HL-60/S4 treated with retinoic acid at 250 ng/mL for 4 days and 3 days (cell line): ENCODE results near the gene HNRNPUL1.

Experiments used
- in situ Hi-C: fragments of 300-500 bp; cut with MboI; formaldehyde crosslinking; loops from 2 replicates; pipeline ENCODE4 v1.7.0; 2022; ENCODE audit warnings: low sequenced_read_pairs

HNRNPUL1 gene

GRCh38 chr19:41351339-41352245, 87.4 kb downstream of the HNRNPUL1 start:
- in situ Hi-C loops, result no loop called here

DNA sequence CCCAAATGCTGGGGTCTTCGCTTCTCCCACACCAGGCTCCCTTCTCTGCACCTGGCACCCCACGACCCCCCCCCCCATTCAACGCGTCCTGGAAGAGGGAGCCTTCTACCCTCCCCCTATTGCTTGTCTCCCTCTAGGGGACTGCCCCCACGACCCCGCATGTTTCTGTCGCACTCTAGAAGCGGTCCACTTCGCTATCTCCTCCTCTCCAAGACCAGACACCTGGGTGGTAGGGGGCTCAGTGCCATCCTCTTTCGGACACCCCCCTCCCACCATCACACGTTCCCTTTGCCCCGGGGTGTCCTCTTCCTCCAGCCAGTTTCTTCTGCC, 88.1 kb downstream of the HNRNPUL1 start:
- in situ Hi-C loops, result no loop called here

DNA sequence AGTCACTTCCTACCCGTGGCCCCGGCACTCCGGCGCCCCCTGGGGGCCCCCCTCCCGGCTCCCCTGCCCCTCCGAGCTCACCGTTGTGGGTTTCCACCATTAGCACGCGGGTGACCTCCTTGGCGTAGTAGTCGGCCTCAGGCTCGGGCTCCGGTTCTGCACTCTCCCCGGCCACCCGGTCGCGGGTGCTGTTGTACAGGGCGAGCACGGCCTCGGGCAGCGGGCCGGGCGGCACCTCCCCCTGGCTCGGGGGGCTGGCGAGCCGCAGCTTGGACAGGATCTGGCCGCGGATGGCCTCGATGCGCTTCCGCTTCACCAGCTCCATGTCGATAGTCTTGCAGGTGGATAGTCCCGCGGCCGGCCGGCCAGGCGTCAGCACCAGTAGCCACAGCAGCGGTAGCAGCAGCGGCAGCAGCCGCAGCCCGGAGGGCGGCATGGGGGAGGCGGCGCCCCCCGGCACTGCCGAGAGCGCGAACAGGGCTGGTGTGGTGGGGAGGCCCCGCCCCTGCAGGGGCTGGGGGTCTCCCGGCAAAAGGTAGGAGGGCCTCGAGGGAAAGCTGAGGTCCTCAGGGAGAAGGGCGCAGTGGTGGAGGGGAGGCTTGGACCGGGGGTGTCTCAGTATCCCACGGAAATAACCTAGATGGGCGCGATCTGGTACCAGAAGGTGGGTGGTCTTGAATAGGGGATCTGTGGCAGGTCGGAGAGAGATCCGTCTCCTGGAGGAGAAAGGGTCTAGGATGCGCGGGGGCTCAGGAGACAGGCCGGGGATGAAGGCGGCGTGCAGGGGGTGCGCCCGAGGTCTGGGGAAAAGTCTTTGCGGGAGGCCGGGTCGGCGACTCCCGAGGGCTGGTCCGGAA, 88.7 kb downstream of the HNRNPUL1 start:
- in situ Hi-C loops, result no loop called here

- in situ Hi-C loops, result no loop called here
Observed at GRCh38 chr19:41353466-41354342, 89.5 kb downstream of the HNRNPUL1 start, which contains the start of gene TGFB1. TSS of gene TGFB1 (minus strand) at chr19:41353922. CDS start at chr19:41353044, 878 bp downstream.

DNA sequence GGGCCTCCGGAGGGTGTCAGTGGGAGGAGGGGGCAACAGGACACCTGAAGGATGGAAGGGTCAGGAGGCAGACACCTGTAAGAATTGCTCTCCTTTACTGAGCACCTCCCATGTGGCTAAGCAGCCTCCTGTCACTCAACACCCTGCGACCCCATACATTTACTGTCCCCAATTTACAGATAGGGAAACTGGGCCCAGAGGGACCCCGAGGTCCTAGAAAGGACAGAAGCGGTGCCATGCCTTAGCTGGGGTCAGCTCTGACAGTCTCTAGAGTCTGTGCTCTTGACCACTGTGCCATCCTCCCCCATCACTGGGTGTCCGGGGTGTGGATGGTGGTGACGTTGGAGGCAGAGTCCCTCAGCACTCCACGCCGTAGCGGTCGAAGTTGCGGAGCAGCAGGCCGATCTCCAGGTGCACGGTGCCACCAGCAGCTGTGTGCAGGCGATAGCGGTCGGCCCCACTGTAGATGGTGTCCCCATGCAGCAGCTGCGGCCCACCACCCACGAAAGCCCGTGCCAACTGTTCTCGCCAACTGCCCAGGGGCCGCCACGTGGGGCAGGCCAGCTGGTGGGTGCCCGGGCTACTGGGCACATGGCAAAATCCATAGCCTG, 90.3 kb downstream of the HNRNPUL1 start:
- in situ Hi-C loops, result no loop called here

GRCh38 chr19:41355035-41355434, 90.9 kb downstream of the HNRNPUL1 start:
- in situ Hi-C loops, result no loop called here

DNA sequence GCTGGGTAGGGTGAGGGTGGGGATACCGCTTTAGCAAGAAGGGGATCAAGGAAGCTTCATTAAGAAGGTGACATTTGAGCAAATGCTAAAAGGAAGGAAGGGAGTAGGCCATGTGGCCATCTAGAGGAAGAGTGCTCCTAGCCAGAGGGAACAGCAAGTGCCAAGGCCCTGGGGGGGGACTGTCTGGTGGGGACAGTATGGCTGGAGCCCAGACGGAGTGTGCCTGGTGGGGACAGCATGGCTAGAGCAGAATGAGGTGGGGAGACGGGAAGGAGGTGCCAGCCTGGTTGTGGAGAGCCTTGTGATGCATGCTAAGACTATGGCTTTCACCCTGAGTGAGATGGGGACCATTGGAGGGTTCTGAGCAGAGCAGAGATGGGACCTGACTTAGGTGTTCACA, 91.6 kb downstream of the HNRNPUL1 start:
- in situ Hi-C loops, result no loop called here

DNA sequence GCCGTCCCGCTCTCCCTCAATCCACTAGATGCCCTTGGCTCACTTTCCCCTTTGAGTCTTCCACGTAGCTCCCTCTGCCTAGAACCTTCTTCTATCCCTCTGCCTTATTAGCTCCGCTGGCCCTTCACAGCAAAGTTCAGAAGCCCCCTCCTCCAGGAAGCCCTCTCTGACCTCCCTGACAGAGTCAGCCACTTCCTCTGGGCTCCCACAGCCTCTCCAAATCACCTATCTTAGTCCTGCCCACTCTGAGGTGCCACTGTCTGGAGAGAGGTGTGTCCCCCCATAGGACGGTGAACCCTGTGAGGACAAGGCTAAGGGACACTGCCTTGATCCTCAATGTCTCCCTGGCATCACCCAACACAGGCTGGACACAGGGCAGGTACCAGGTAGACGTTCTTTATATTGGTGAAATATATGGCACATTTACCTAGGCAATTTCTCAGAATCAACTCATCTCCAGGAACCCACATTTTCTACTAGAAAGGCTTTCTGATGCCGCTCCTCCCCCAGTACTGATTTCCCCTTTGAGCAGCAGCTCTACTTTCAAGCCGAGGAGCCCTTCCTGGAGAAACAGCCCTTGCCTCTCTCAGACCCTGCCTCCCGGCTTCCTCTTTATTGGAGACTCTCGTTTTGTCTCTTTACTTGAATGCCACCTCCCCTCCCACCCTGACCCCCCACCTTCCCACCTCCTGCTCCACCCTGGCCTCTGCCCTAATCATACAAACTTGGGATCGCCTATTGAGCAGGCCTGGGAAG, 93.0 kb downstream of the HNRNPUL1 start:
- in situ Hi-C loops, result no loop called here
